T-helper 2 cell (primary cell): ENCODE results near the gene ZNF280A.
"Not testable (repeated sequence)": the region's sequence is repeated elsewhere in the genome, so short reads cannot be mapped to it uniquely, and the experiment has no call there.

Experiments
- DNase-seq, 5 experiments: peaks; one replicate each; pipeline versions ENCODE4 v3.0.0 to v3.0.0-alpha.2; 2012 to 2022

ZNF280A gene

DNA sequence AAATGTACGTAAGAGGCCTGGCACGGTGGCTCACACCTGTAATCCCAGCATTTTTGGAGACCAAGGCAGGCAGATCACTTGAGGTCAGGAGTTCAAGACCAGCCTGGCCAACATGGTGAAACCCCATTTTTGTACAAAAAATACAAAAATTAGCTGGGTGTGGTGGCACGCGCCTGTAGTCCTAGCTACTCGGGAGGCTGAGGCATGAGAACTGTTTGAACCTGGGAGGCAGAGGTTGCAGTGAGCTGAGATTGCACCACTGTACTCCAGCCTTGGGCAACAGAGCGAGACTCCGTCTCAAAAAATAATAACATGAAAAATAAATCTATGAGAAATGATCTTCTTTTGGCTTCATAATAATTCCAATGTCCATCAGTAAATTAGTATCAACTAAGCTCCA, 9.2 kb downstream of the ZNF280A start:
- DNase-seq = not testable (repeated sequence)

GRCh38 chr22:22509912-22510311, 10.2 kb downstream of the ZNF280A start:
- DNase-seq = not testable (repeated sequence)

- DNase-seq = peak; percentile 50 to 92 (median 71)
Observed at GRCh38 chr22:22508274-22509176, 11.5 kb downstream of the ZNF280A start, which contains the start of gene ZNF280B. Gene ZNF280B, minus strand, starts transcription at chr22:22508742. Its CDS starts 19,344 bp downstream, at chr22:22489398.

- no peak for DNase-seq
Observed at GRCh38 chr22:22507743-22508273, 12.3 kb downstream of the ZNF280A start.

- DNase-seq = no peak
Observed at GRCh38 chr22:22506736-22507135, 13.3 kb downstream of the ZNF280A start.

GRCh38 chr22:22498267-22498666, 21.8 kb downstream of the ZNF280A start:
- no peak for DNase-seq

GRCh38 chr22:22491589-22491988, 28.5 kb downstream of the ZNF280A start:
- not testable (repeated sequence) for DNase-seq

- no peak for DNase-seq
Observed at GRCh38 chr22:22488736-22489135, 31.3 kb downstream of the ZNF280A start.

DNA sequence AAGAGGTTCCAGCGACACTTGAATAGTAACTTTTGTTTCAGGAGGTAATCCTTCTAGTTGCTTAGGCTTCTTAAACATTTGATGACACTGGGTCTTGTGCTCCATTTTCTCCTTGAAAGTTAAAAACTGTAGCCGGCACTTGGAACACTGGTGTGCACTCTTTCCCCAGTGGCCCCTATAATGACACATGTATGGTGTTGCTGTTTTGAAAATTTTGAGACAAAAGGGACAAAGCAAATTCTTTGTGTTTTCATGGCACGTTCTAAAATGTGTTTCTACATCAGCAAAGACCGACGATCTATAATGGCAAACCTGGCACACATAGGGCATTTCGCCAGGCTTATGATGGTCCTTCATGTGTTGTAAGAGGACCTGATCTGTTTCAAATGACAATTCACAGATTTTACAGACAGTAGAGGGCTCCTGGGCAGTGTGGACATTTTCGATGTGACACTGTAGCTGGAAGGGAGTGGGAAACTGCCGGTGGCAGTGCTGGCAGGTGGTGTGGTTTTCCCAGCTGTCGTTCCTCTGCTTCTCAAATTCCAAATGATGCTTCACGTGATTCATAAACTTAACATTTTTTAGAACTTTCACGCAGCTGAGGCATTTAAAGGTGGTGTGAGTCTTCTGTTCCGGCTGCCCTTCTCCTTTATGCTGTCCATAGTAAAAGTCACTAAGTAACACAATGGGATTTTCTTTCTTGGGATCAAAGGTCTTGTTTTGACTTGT, 32.0 kb downstream of the ZNF280A start:
- no peak for DNase-seq

GRCh38 chr22:22487059-22487458, 33.0 kb downstream of the ZNF280A start:
- no peak for DNase-seq

DNA sequence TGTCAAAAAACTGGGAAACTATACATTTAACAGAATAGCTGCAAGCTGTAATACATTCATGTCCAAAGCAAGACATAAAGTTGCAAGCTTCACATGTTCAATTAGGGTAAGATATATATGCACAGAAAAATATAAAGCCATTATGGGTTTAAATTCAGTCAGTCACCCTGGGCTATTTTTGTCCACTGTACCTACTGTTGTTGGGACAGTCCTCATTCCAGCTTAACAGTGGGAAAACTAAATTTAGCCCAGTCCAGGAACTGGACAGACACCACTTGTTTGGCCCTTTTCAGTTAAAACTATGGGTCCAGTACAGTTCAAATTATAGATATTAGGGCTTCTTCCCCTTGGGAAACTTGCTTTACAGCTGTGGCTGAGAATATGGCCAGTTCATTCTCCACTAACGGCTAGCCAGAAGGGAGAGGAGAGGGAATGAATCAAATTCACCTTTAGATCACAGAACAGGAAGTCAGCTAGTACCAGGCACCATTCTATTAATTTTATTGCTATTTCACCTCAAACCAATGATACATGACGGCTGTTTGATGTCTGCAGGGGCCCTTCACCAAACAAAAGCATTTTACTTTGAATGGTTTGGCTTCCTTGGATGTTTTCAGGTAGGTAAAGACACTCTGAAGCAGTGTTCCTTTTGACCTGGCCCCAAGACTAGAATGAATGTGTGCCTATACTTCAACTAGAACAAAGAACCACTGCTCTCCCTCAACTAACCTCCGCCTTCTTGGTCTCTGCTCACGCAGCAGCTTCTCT, 33.8 kb downstream of the ZNF280A start:
- no peak for DNase-seq

DNA sequence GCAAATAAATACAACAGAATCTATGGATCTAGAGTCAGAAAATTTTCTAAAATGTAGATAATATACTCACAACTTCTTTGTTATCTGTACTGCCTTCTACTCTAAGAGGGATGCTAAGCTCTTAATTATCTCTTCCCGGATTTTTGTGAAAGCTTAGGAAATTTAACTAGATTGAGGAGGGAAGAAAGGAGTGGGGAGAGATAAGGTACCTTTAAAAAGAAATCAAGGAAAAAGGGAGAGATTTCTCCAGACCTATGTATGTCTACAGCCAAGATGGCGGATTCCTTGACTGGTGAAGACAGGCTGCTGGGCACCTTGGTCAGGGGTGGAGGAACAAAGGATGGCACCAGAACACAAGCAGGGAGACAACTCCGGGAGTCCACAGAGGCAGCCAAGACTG, 34.5 kb downstream of the ZNF280A start:
- no peak for DNase-seq

DNA sequence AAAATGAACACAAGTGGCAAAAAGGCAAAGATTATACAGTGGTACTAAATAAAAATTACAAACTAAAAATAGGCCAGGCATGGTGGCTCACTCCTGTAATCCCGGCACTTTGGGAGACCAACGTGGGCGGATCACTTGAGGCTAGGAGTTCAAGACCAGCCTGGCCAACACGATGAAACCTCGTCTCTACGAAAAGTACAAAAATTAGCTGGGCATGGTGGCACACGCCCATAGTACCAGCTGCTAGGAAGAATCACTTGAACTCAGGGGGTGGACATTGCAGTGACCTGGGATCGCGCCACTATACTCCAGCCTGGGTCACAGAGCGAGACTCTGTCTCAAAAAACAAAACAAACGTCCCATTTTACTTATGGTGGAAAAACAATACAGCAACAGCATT, 36.0 kb downstream of the ZNF280A start:
- DNase-seq = no peak

DNA sequence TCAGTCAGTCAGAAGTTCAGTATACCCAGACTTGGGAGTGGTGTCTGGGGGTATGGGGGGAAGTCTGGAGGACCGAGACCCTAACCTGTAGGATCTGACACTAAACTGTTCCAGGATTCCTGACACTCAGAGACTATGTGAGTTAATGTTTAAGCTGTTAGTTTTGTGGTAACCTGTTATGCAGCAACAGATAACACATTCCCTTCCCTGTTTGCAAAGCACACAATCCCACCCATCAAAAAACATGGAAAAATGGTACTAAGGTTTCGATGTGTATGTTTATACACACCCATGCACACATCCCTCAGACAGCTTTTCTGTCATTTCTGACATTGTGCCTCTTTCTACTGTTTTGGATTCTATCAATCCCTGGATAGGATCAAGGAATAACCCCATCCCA, 39.1 kb downstream of the ZNF280A start:
- DNase-seq = no peak

- no peak for DNase-seq
Observed at GRCh38 chr22:22479999-22480532, 40.0 kb downstream of the ZNF280A start.

- DNase-seq = no peak
Observed at GRCh38 chr22:22479116-22479515, 41.0 kb downstream of the ZNF280A start.

GRCh38 chr22:22478470-22478869, 41.6 kb downstream of the ZNF280A start:
- DNase-seq = no peak

DNA sequence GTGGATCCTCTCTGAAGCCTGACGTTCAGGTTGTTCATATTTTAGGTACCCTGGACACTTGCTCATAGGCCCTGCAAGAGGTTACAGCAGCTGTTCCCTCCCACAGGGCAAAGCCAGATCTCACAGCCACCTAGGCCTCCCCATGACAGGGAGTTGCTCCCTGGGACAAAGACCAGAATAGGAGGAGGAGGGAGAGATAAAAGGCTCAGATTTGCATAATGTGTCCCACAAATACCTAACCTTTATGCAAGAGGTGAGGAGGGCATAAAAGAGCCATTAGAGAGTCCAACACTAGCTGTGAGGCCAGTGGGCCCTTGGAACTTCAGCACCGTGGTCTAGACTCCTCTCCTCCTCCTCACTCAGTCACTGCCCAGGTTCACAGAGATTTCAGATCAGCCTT, 45.3 kb downstream of the ZNF280A start:
- no peak for DNase-seq

- not testable (repeated sequence) for DNase-seq
Observed at GRCh38 chr22:22471104-22471503, 49.0 kb downstream of the ZNF280A start.

GRCh38 chr22:22469527-22469926, 50.5 kb downstream of the ZNF280A start:
- DNase-seq = no peak

- DNase-seq = not testable (repeated sequence)
Observed at GRCh38 chr22:22468794-22469469, 51.1 kb downstream of the ZNF280A start.

GRCh38 chr22:22467112-22467511, 53.0 kb downstream of the ZNF280A start:
- DNase-seq = no peak
